ENCODE results near the gene NME3.

The NME3 gene

DNA sequence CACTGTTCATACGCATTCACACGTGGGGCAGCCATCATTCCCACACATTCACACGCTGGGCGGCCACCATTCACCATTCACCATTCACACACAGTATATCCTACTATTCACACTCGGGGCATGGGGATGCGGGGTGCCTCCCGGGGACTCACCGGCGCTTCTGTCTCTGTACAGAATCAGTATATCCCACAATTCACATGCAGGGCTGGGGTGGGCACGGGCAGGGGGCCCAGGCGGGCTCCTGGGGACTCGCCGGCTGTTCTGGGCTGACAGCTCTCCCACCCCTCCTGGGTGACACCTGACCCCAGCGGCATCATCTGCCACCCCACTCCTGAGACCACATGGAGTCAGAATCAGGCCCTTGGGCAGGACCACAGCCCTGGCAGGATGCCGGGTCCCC lies 9.6 kb downstream of the NME3 start:
- H3K9me3 ChIP-seq (ENCODE audit: control insufficient read depth, low read length): no peaks in the 10 kb centered on the region
- H3K4me3 ChIP-seq (ENCODE audit: low read depth, low read length): no peak overlapping the region
- TF ChIP-seq, protein P1, sequence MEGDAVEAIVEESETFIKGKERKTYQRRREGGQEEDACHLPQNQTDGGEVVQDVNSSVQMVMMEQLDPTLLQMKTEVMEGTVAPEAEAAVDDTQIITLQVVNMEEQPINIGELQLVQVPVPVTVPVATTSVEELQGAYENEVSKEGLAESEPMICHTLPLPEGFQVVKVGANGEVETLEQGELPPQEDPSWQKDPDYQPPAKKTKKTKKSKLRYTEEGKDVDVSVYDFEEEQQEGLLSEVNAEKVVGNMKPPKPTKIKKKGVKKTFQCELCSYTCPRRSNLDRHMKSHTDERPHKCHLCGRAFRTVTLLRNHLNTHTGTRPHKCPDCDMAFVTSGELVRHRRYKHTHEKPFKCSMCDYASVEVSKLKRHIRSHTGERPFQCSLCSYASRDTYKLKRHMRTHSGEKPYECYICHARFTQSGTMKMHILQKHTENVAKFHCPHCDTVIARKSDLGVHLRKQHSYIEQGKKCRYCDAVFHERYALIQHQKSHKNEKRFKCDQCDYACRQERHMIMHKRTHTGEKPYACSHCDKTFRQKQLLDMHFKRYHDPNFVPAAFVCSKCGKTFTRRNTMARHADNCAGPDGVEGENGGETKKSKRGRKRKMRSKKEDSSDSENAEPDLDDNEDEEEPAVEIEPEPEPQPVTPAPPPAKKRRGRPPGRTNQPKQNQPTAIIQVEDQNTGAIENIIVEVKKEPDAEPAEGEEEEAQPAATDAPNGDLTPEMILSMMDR (IDR thresholded peaks at IDR 0.05): no peak
- no peaks in the 10 kb centered on the region for H3K79me2 ChIP-seq
- no peak overlapping the region for H3K27ac ChIP-seq
- H3K4me1 ChIP-seq: no peaks in the 10 kb centered on the region
- no peak overlapping the region for H3K9ac ChIP-seq
- no peaks in the 10 kb centered on the region for H3K27me3 ChIP-seq (ENCODE audit: control insufficient read depth, insufficient read depth, low read length)
- no peaks in the 10 kb centered on the region for H3K36me3 ChIP-seq (ENCODE audit: control insufficient read depth, insufficient read depth, low read length)
- no peak overlapping the region for H2AFZ ChIP-seq
- no peak overlapping the region for H3K4me2 ChIP-seq (ENCODE audit: low read length)

DNA sequence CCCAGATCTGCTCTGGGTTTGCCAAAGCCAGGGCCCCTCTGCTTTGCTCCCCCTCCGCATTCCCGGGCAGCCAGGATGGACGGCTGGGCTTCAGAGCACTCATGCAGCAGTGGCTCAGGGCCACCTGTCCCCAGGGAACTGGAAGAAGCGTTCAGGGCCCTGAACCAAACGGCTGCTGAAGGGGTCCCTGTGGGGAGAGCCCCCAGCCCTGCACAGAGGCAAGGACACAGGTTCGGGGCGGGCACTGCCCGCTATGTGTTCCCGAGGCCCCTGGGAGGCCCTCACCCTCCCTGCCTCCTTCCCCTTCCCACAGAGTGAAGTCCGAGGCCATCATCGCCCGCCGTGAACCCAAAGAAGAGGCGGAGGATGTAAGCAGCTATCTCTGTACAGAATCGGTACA lies 10.4 kb downstream of the NME3 start:
- H3K9ac ChIP-seq: no peak overlapping the region
- H3K36me3 ChIP-seq (ENCODE audit: control insufficient read depth, insufficient read depth, low read length): no peaks in the 10 kb centered on the region
- no peaks in the 10 kb centered on the region for H3K9me3 ChIP-seq (ENCODE audit: control insufficient read depth, low read length)
- H3K4me3 ChIP-seq (ENCODE audit: low read depth, low read length): no peak overlapping the region
- no peaks in the 10 kb centered on the region for H3K4me1 ChIP-seq
- H3K79me2 ChIP-seq: peaks cover under 1% of the 10 kb centered on the region
- no peaks in the 10 kb centered on the region for H3K27me3 ChIP-seq (ENCODE audit: control insufficient read depth, insufficient read depth, low read length)
- no peak overlapping the region for H3K4me2 ChIP-seq (ENCODE audit: low read length)
- H3K27ac ChIP-seq: no peak overlapping the region
- no peak overlapping the region for H2AFZ ChIP-seq
- TF ChIP-seq, protein P1 (IDR thresholded peaks at IDR 0.05): no peak

DNA sequence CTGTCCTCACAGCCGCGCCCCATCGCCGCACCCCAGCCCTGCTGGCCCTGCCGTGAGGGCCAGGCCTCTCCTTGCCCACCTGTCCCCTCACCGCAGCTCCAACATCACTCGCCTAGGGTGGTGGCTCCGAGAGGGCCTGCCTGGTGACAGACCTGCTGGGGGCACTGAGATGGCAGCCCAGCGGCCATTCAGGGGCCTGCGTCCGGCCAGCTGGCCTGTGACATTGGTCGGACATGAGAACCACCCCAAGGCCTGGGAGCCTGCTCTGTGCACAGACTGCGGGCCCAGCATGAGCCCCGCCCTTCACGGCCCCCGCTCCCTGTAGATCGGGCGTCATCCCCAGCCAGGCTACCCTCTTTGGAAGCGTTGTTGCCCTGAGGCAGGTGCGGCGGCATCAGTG lies 11.8 kb downstream of the NME3 start:
- Histone ChIP-seq H3K4me2 (ENCODE audit: low read length) (no peak overlapping the region), H3K4me3 (ENCODE audit: low read depth, low read length) (no peak overlapping the region), H3K27me3 (ENCODE audit: control insufficient read depth, insufficient read depth, low read length) (no peaks in the 10 kb centered on the region), H3K9me3 (ENCODE audit: control insufficient read depth, low read length) (no peaks in the 10 kb centered on the region), H3K36me3 (ENCODE audit: control insufficient read depth, insufficient read depth, low read length) (no peaks in the 10 kb centered on the region), H3K27ac (no peak overlapping the region), H2AFZ (no peak overlapping the region), H3K4me1 (no peaks in the 10 kb centered on the region), H3K79me2 (peaks cover 2% of the 10 kb centered on the region), H3K9ac (no peak overlapping the region)
- TF ChIP-seq, protein P1 (IDR thresholded peaks at IDR 0.05): no peak

DNA sequence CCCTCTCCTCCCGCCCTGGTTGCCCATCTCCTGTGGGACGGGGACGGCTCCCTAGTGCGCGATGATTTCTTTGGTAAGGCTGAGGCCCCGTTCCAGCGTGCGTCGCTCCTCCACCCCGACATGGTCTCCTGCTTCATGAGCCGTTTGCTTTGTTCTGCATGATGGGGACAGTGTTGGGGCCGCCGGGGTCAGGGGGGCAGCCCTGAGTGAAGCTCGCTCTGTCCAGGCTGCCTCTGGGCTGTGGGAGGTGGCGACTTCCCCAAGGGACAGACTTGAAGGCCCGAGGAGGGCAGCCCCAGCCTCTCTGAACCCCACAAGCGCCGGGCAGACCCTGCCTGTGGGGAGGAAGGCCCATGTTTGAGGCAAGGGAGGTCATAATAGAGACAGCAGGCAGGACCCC lies 12.4 kb downstream of the NME3 start:
- TF ChIP-seq, protein P1 (IDR thresholded peaks at IDR 0.05): no peak
- Histone ChIP-seq H3K79me2 (peaks cover 2% of the 10 kb centered on the region), H3K9me3 (ENCODE audit: control insufficient read depth, low read length) (no peaks in the 10 kb centered on the region), H3K36me3 (ENCODE audit: control insufficient read depth, insufficient read depth, low read length) (no peaks in the 10 kb centered on the region), H3K9ac (no peak overlapping the region), H3K4me2 (ENCODE audit: low read length) (no peak overlapping the region), H3K4me3 (ENCODE audit: low read depth, low read length) (no peak overlapping the region), H3K4me1 (no peaks in the 10 kb centered on the region), H3K27ac (no peak overlapping the region), H2AFZ (no peak overlapping the region), H3K27me3 (ENCODE audit: control insufficient read depth, insufficient read depth, low read length) (no peaks in the 10 kb centered on the region)

DNA sequence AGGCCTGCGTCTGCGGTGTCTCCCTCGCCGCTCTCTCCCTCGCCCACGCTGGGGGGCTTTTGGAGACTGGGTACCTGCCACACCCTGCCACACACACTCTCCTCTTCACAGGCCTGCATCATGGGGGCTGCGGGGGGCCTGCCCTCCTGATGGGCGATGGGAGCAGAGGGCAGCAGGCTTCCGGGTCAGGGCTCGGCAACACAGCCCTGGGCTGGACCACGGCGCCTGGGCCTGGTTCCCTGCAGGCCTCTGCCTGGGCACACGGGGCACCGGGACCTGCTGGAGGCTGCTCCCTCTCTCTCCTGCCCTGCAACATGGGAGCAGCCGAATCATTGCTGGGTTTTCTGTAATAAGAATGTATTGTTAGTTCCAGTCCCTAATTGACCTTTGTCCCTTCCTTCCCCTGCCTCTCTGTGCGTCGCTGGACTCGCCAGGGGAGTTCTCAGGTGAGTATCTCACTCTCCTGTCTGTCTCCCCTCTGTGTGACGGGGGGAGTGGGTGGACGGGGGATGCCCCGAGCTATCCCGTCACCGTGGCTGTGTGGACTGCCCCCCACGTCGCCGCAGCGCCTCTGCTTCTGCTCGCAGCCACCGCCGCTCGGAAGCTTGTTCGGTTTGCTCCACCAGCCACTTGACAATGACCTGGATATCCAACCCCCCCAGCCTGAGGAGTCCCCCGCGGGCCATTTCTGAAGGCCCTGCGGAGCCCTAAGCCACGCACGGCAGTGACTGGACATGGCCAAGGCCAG lies 13.5 kb downstream of the NME3 start:
- TF ChIP-seq, protein P1 (IDR thresholded peaks at IDR 0.05): no peak
- no peak overlapping the region for H3K27ac ChIP-seq
- H3K4me1 ChIP-seq: no peaks in the 10 kb centered on the region
- H3K9me3 ChIP-seq (ENCODE audit: control insufficient read depth, low read length): no peaks in the 10 kb centered on the region
- no peak overlapping the region for H3K4me2 ChIP-seq (ENCODE audit: low read length)
- H2AFZ ChIP-seq: no peak overlapping the region
- no peaks in the 10 kb centered on the region for H3K36me3 ChIP-seq (ENCODE audit: control insufficient read depth, insufficient read depth, low read length)
- peaks cover 2% of the 10 kb centered on the region for H3K79me2 ChIP-seq
- no peaks in the 10 kb centered on the region for H3K27me3 ChIP-seq (ENCODE audit: control insufficient read depth, insufficient read depth, low read length)
- H3K9ac ChIP-seq: no peak overlapping the region
- H3K4me3 ChIP-seq (ENCODE audit: low read depth, low read length): no peak overlapping the region
